Measurements from ENCODE around the gene ZBTB3.

DNA sequence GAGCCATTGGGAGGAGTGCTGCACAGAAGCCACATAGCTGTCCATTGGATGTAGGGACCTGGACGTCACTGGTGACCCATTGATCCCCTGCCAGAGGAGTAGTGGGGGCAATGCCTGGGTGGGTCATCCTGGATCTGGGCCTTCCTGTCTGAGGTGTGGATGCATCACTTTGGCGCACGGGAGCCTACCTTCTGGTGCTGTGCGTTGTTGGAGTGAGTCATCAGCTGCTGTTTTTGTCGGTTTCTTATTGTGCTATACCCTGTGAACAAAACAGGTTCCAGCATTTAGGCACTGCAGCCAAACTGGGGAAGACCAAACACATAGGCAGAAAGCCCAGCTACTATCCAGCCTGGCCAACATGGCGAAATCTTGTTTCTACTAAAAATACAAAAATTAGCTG is 20.4 kb upstream of the ZBTB3 start:
- TF ChIP-seq CTCF (conservative IDR thresholded peaks at IDR 0.05), result no peak
- TF ChIP-seq ZFX (IDR thresholded peaks at IDR 0.05), result no peak
